ENCODE data around the gene DISP2. TPM values are rescaled to one million over a fixed set of nuclear protein-coding genes. Genes with fewer than 3 reads are reported as not detected.

The DISP2 gene
- total RNA-seq, 1 experiment from 2014 or later = 0.87 TPM

DNA sequence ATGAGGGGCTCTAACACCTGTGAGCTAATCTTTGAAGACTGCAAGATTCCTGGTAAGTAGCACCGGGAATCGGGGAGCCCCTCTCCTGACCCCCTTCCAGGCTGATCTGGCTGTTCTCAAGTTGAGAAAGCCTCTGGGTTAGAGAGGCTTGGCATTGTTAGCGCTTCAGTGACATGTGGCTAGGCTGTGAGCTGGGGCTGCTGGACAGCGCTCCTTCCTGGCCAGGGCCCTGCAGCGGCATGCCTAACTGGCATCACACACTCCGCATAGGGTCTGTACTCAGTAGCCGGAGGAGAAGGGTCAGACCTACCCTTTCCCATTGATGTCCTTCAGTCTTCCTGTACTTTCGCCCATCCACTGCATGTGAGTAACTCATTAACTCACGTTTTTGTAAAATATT is 55.0 kb downstream of the DISP2 start:
- BruUV-seq (replicated peaks) = no TSS peak
- no peak overlapping the region for H3K4me3 ChIP-seq (ENCODE audit: low read length)
- no peaks in the 10 kb centered on the region for H4K20me1 ChIP-seq (ENCODE audit: low read length)
- ChIA-PET POLR2A (ENCODE audit: unreplicated experiment) (interaction anchor here (0.8 kb wide), 1 partner anchor 129 kb away, joined by 3 read pairs; no protein-coding TSS in a partner anchor), CTCF (no interaction called here)
- peaks cover 53% of the 10 kb centered on the region for H3K36me3 ChIP-seq (ENCODE audit: low read depth, low read length)
- no peak overlapping the region for H3K9ac ChIP-seq (ENCODE audit: low read length)
- no peak overlapping the region for H2AFZ ChIP-seq (ENCODE audit: low read length)
- no peak for ATAC-seq
- H3F3A ChIP-seq (ENCODE audit: low read length, unreplicated experiment) = no peaks in the 10 kb centered on the region
- no peak overlapping the region for H3K27ac ChIP-seq (ENCODE audit: low read length)
- H3K4me1 ChIP-seq (ENCODE audit: insufficient read depth, low read length) = no peaks in the 10 kb centered on the region
- H3K9me2 ChIP-seq (replicated peaks; ENCODE audit: low read length) = no peaks in the 10 kb centered on the region
- intact Hi-C loops (cut with micrococcal nuclease) = no loop called here
- no peak for DNase-seq
- no peak overlapping the region for H3K4me2 ChIP-seq (ENCODE audit: low read length)
- no peaks in the 10 kb centered on the region for H3K27me3 ChIP-seq (ENCODE audit: low read length)
- no peaks in the 10 kb centered on the region for H3K9me3 ChIP-seq (ENCODE audit: low read length)
- TF ChIP-seq, protein P1, sequence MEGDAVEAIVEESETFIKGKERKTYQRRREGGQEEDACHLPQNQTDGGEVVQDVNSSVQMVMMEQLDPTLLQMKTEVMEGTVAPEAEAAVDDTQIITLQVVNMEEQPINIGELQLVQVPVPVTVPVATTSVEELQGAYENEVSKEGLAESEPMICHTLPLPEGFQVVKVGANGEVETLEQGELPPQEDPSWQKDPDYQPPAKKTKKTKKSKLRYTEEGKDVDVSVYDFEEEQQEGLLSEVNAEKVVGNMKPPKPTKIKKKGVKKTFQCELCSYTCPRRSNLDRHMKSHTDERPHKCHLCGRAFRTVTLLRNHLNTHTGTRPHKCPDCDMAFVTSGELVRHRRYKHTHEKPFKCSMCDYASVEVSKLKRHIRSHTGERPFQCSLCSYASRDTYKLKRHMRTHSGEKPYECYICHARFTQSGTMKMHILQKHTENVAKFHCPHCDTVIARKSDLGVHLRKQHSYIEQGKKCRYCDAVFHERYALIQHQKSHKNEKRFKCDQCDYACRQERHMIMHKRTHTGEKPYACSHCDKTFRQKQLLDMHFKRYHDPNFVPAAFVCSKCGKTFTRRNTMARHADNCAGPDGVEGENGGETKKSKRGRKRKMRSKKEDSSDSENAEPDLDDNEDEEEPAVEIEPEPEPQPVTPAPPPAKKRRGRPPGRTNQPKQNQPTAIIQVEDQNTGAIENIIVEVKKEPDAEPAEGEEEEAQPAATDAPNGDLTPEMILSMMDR (conservative IDR thresholded peaks at IDR 0.05; ENCODE audit: low read depth, low read length) = no peak
- TF ChIP-seq EZH2phosphoT487 (IDR thresholded peaks at IDR 0.05; ENCODE audit: borderline replicate concordance, low read length) = no peak
- TF ChIP-seq EZH2 (IDR thresholded peaks at IDR 0.05; ENCODE audit: low read length, unreplicated experiment) = no peak
- peaks cover 8% of the 10 kb centered on the region for H3K79me2 ChIP-seq (ENCODE audit: low read length)

DNA sequence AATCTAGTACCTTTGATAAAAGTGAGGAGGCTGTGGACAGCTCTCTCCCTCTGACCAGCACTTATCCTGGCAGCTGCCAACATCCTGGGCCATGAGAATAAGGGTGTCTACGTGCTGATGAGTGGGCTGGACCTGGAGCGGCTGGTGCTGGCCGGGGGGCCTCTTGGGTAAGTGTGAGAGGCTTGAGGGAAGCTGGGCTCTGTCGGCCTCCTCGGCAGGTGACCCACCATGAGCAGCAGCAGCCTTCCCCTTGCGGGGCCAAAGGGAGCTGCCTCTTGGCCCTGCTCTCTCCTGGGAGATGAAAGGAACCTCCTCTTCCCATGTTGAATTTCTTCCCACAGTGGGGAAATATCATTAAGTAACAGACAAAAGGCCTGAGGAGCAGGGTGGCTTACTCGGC is 56.8 kb downstream of the DISP2 start:
- CTCF ChIA-PET = interaction anchor here (0.6 kb wide), 2 partner anchors 12 to 35 kb away, joined by 3 read pairs; no protein-coding TSS in a partner anchor
- POLR2A ChIA-PET (ENCODE audit: unreplicated experiment) = interaction anchor here (0.9 kb wide), 1 partner anchor 60 kb away, joined by 4 read pairs; no protein-coding TSS in a partner anchor
- intact Hi-C loops (cut with micrococcal nuclease) = no loop called here

DNA sequence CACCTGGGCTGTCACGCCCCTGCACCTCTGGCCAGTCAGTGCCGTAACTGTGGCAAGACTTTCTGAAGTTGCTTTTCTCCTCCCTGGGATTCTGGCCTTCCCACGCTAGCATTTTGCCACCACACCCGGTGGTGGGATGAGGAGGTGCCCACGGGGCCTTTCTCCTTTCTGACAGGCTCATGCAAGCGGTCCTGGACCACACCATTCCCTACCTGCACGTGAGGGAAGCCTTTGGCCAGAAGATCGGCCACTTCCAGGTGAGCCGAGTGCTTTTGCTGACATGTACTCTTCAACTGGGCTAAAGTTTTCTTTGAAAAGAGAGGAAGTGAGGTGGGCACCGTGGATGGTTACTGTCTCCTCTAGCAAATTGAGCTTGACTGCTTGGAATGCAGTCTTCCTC is 57.2 kb downstream of the DISP2 start:
- intact Hi-C loops (cut with micrococcal nuclease) = no loop called here
- ATAC-seq = no peak
- no peaks in the 10 kb centered on the region for H3K9me3 ChIP-seq (ENCODE audit: low read length)
- TF ChIP-seq EZH2phosphoT487 (IDR thresholded peaks at IDR 0.05; ENCODE audit: borderline replicate concordance, low read length) (no peak), EZH2 (IDR thresholded peaks at IDR 0.05; ENCODE audit: low read length, unreplicated experiment) (no peak)
- TF ChIP-seq, protein P1 (conservative IDR thresholded peaks at IDR 0.05; ENCODE audit: low read depth, low read length) = no peak
- CTCF ChIA-PET = interaction anchor here (0.6 kb wide), 2 partner anchors 12 to 35 kb away, joined by 3 read pairs; no protein-coding TSS in a partner anchor
- no peak overlapping the region for H3K4me3 ChIP-seq (ENCODE audit: low read length)
- no peaks in the 10 kb centered on the region for H3K27me3 ChIP-seq (ENCODE audit: low read length)
- H3F3A ChIP-seq (ENCODE audit: low read length, unreplicated experiment) = peaks cover 3% of the 10 kb centered on the region
- BruUV-seq (replicated peaks) = no TSS peak
- H2AFZ ChIP-seq (ENCODE audit: low read length) = no peak overlapping the region
- H3K79me2 ChIP-seq (ENCODE audit: low read length) = no peaks in the 10 kb centered on the region
- H3K4me2 ChIP-seq (ENCODE audit: low read length) = no peak overlapping the region
- no peak for DNase-seq
- H3K9me2 ChIP-seq (replicated peaks; ENCODE audit: low read length) = no peaks in the 10 kb centered on the region
- H3K36me3 ChIP-seq (ENCODE audit: low read depth, low read length) = peaks cover 48% of the 10 kb centered on the region
- POLR2A ChIA-PET (ENCODE audit: unreplicated experiment) = interaction anchor here (0.9 kb wide), 1 partner anchor 60 kb away, joined by 4 read pairs; no protein-coding TSS in a partner anchor
- no peaks in the 10 kb centered on the region for H4K20me1 ChIP-seq (ENCODE audit: low read length)
- H3K27ac ChIP-seq (ENCODE audit: low read length) = no peak overlapping the region
- peaks cover 5% of the 10 kb centered on the region for H3K4me1 ChIP-seq (ENCODE audit: insufficient read depth, low read length)
- H3K9ac ChIP-seq (ENCODE audit: low read length) = no peak overlapping the region

More for the DNA sequence above, 56.8 kb downstream of the DISP2 start:
- DNase-seq (no peak), ATAC-seq (no peak)
- no peak overlapping the region for H3K4me3 ChIP-seq (ENCODE audit: low read length)
- no peak overlapping the region for H3K4me2 ChIP-seq (ENCODE audit: low read length)
- H2AFZ ChIP-seq (ENCODE audit: low read length) = no peak overlapping the region
- no peaks in the 10 kb centered on the region for H3K9me3 ChIP-seq (ENCODE audit: low read length)
- peaks cover 50% of the 10 kb centered on the region for H3K36me3 ChIP-seq (ENCODE audit: low read depth, low read length)
- no peaks in the 10 kb centered on the region for H3F3A ChIP-seq (ENCODE audit: low read length, unreplicated experiment)
- no peaks in the 10 kb centered on the region for H3K79me2 ChIP-seq (ENCODE audit: low read length)
- H3K9ac ChIP-seq (ENCODE audit: low read length) = no peak overlapping the region
- TF ChIP-seq EZH2 (IDR thresholded peaks at IDR 0.05; ENCODE audit: low read length, unreplicated experiment) (no peak), EZH2phosphoT487 (IDR thresholded peaks at IDR 0.05; ENCODE audit: borderline replicate concordance, low read length) (no peak)
- TF ChIP-seq, protein P1 (conservative IDR thresholded peaks at IDR 0.05; ENCODE audit: low read depth, low read length) = no peak
- no peaks in the 10 kb centered on the region for H3K27me3 ChIP-seq (ENCODE audit: low read length)
- no peaks in the 10 kb centered on the region for H3K9me2 ChIP-seq (replicated peaks; ENCODE audit: low read length)
- no TSS peak for BruUV-seq (replicated peaks)
- H3K4me1 ChIP-seq (ENCODE audit: insufficient read depth, low read length) = peaks cover under 1% of the 10 kb centered on the region
- H4K20me1 ChIP-seq (ENCODE audit: low read length) = no peaks in the 10 kb centered on the region
- no peak overlapping the region for H3K27ac ChIP-seq (ENCODE audit: low read length)
